GM18526 (cell line): ENCODE results near the gene EID3.

Source experiments
- POLR2A ChIP-seq: IDR thresholded peaks from 3 replicates; pipeline ENCODE4 v1.6.1; 2011; ENCODE audit not compliant: insufficient read length; ENCODE audit errors: extremely low read depth

Gene EID3

DNA sequence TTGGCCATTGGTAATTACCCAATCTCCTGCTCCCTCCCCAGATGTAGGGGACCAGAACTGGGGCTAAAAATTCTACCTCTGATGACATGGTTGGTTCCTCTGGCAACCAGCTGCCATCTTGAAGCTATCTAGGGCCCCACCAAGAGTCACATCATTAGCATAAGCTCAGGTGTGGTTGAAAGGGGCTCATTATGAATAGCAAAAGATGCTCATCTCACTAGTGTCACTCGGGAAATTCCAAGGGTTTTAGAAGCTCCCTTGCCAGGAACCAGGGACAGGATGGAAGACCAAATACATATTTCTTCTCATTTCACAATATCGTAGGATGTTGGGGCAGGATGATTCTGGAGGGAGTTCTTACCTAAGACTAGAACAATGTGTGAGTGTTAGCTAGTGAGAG lies 38.6 kb downstream of the EID3 start:
- no peak for TF ChIP-seq POLR2A

DNA sequence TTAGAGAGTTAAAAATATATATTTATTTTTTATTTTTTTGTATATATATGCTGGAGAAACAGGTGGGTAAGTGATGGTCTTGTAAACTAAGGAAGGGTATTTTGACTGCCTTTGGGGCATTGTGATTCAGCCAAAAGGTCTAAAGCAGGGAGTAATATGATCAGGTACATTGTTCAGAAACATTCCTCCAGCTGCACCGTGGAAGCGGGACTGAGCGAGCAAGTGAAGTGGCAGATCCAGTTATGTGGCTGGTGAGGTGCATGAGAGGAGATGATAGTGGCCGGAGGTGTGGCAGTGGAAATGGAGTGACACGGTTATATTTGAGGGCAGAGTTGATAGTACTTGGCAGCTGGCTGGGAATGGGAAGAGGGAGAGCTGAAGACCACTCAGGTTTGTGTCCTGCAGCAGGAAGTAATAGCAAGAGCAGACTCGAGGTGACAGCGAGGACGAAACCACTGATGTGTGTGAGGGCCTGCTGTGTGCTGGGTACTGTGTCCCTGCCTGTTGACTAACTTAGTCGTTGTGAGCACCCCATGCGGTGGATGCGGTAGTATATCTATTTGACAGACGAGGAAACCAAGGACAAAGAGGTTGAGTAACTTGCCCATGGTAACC lies 39.2 kb downstream of the EID3 start:
- TF ChIP-seq POLR2A: no peak

DNA sequence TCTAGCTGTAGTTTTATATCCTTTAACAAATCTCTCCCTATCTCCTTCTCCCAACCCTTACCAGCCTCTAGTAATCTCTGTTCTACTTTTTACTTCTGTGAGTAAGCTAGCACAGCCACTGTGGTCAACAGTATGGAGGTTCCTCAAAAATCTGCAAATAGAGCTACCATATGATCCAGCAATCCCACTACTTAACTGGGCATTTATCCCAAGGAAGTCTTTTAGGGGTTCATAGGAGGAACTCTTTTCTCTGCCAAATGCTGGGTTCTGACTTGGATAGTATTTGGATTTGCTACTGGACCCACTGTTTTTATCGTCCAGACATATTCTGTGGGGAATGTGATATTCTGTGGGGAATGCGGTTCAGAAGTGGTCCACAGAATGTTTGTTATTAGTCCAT lies 41.1 kb downstream of the EID3 start:
- no peak for TF ChIP-seq POLR2A

DNA sequence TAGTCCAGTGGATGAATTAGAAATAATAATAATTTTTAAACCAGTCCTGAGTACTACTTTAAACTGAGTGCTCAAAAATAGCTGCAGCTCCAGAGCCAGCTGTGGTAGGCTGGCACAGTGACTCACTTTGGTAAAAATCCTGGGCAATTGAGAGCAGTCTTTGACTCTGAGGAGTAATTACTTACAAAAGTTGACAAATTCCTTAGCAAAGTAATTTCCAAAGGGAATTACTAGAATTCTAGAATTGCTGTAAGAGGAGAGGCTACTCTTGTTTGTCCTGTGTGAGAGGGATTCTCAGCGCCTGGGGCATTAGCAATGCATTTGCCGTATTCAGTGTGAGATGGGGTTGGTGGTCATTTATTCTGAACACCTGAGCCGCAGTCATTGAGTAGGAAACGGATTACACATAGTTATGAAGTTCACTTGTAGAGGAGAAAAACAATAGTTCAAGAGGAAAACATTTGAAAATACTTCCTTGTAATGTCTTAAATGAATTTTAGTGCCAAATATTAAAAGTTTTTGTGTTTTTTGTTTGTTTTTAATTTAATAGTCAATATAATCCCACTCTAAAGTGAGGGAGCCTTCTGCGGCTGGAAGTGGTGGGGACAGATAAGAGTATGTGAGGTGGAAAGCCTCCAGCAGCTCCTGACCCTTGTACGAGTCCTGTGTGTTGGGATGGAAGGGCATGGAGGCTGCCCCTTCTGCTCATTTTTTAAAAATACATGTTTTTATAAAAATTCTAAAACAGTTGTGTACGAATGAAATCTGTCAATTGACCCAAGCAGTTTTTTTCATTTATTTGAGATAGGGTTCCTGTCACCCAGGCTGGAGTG lies 41.9 kb downstream of the EID3 start:
- TF ChIP-seq POLR2A: no peak

DNA sequence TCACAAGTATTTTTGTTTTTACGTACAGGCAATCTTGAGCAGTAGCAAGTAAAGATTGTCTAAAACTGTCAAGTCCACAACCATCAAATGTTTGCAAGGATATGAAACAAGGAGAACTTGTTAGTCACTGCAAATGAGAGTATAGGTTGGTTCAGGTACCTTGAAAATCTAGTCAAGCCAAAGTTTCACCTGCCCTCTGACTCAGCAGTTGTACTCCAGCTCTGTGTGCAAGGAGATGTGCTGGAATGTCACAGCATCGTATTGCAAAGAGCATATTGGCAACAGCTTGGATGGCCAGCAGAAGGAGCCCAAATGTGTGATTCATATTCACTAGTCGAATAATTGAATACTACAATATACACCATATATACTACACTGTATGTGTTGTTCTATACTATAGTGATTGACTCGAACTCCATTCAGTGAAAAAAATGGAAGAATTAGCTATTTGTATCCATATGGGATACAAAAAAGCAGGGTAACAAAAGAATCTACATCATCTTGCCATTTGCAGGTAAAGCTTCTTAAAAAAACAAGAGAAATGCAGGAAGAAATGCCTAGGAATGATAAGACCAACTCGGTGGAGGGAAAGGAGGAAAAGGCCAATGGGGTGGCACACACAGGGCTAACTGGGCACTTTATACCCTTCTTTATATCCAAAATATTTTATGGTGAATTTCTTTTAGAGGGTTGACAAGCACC lies 44.0 kb downstream of the EID3 start:
- no peak for TF ChIP-seq POLR2A

DNA sequence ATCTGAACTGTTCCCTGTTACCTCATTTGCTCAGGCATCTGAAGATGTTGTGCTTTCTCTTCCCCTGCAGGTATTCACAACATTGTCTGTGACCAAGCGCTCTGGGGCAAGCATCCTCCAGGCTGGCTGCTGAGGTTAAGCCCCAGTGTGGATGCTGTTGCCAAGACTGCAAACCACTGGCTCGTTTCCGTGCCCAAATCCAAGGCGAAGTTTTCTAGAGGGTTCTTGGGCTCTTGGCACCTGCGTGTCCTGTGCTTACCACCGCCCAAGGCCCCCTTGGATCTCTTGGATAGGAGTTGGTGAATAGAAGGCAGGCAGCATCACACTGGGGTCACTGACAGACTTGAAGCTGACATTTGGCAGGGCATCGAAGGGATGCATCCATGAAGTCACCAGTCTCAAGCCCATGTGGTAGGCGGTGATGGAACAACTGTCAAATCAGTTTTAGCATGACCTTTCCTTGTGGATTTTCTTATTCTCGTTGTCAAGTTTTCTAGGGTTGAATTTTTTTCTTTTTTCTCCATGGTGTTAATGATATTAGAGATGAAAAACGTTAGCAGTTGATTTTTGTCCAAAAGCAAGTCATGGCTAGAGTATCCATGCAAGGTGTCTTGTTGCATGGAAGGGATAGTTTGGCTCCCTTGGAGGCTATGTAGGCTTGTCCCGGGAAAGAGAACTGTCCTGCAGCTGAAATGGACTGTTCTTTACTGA lies 44.9 kb downstream of the EID3 start:
- no peak for TF ChIP-seq POLR2A

DNA sequence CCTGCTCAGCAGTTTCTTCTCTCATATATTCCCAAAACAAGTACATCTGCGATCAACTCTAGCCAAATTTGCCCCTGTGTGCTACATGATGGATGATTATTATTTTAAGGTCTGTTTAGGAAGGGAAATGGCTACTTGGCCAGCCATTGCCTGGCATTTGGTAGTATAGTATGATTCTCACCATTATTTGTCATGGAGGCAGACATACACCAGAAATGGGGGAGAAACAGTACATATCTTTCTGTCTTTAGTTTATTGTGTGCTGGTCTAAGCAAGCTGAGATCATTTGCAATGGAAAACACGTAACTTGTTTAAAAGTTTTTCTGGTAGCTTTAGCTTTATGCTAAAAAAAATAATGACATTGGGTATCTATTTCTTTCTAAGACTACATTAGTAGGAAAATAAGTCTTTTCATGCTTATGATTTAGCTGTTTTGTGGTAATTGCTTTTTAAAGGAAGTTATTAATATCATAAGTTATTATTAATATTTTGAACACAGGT lies 45.5 kb downstream of the EID3 start:
- no peak for TF ChIP-seq POLR2A

DNA sequence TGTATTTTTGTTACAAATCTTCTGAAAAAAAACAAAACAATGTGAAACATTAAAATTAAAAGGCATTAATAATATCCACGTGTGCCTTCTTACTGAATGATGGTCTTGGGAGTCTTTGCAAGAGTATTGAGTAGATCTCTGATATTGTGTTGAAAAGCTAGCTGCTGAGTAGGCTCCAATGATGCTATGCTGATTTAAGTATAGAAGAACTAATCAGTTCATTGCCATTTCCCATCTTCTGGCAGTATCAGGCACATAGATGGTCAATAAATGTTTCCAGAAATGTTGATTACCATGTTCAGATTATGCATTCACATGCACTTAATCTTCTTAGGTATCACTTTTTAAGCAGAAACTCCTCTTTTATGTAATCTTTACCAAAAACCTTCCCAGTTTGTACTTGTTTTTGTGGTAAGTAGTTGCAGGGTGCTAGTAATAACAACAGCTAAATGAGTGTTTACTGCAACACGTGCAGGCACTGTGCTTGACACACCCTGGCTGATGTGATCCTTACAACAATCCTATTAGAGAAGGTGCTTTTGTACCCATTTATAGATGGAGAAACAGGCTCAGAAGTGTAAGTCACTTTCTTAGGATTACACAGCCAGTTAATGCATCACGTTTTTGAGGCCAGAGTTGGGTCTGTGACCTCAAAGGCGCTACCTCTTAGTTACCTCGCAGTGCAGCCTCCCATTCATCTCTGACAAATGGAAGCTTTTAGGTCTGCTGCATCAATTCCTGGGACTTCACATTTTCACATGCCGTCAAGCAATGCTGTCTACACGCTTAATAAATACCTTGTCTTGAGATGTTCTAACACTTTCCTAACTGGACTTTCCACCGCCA lies 46.9 kb downstream of the EID3 start:
- no peak for TF ChIP-seq POLR2A

DNA sequence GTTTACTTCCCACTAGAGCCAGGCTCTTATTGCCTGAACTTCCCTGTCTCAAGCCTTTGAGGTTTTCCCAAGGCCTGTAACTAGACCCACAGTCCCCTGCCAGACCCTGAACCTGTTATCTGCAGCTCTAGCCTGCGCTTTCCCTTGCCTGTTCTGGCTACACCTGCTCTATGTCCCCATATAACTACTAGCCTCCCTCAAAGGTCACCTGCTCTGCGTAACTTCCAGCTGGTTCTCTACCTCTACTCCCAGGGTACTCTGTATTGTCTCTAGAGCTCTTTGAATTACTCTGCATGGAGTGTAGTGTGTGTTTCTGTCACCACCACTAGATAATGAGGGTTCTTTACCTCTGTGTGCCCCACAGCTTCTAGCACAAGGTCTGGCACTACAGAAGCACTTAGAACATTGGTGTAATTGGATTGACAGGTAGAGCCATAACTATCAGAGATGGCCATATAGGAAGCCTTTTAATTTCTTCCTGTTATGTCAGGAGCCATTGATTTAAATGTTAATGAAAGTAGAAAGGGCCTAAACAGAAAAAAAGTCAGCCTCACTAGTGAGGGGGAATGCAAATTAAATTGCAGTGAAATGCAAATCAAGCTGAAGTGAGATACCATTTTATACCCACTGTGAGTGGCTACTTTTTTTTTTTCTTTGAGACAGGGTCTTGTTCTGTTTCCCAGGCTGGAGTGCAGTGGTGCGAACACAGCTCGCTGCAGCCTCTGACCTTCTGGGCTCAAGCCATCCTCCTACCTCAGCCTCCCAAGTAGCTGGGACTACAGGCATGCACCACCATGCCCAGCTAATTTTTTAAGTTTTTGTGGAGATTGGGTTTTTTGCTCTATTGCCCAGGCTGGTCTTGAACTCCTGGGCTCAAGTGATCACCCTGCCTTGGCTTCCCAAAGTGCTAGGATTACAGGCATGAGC lies 47.8 kb downstream of the EID3 start:
- TF ChIP-seq POLR2A: no peak

DNA sequence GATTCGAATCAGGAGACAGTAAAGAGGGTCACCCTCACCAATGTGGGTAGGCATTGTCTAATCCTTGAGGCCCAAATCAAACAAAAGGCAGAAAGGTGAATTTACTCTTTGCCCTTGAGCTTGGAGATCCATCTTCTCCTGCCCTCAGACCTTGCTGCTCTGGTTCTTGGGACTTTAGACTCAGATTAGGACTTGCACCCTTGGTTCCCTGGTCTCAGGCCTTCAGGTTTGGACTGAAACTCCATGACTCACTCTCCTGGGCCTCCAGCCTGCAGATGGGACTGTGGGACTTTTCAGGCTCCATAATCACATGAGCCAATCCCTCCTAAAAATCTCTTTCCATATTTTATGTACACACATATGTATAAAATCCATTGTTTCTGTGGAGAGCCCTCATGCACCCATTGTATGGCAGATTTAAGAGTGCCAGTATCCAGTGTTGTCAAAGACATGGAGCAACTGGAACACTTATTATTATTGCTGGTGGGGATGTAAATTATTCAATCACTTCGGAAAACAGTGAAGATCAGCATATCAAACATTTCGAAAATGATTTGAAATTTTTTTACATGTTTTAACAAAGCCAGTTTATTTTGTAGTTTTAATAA lies 48.7 kb downstream of the EID3 start:
- TF ChIP-seq POLR2A: no peak

DNA sequence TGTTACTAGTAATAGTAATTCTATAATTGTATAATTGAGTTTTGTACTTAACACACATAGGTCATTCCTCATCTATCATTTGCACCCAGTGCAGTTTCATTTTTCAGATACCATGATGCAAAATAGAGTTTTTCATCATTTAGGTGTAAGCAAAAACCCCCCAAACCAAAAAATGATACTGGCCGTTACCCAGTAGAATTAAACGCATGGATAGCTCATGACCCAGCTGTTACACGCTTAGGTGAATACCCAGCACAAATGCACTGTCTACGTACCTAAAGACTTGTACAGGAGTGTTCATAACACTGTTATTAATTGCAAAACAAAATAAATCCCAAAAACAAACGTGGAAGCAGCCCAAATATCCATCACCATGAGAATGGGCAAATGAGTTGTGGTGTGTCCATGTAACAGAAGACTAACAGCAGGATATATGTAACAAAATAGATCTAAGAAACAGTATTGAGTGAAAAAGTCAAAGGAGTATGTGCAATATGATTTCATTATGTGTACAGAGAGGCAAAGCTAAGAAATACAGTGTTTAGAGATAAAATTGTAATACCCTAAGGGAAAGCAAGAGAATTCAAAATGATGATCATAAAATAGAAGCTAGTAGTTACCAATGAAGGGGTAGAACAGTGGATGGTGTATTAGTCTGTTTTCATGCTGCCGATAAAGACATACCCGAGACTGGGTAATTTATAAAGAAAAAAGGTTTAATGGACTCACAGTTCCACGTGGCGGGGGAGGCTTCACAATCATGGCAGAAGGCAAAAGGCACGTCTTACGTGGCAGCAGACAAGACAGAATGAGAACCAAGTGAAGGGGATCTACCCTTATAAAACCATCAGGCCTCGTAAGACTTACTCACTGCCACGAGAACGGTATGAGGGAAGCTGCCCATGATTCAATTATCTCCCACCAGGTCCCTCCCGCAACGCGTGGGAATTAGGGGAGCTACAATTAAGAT lies 49.8 kb downstream of the EID3 start:
- TF ChIP-seq POLR2A: no peak
